ENCODE data around the gene IGFBP6. TPM values are rescaled to one million over a fixed set of nuclear protein-coding genes. Genes with fewer than 3 reads are reported as not detected.

IGFBP6 gene
- total and polyA plus RNA-seq, 9 of the 15 experiments (the other 6 are each of a cell fraction or from before 2014, with no cell fraction given) = 0.15 to 1.4 (median 0.54) TPM

DNA sequence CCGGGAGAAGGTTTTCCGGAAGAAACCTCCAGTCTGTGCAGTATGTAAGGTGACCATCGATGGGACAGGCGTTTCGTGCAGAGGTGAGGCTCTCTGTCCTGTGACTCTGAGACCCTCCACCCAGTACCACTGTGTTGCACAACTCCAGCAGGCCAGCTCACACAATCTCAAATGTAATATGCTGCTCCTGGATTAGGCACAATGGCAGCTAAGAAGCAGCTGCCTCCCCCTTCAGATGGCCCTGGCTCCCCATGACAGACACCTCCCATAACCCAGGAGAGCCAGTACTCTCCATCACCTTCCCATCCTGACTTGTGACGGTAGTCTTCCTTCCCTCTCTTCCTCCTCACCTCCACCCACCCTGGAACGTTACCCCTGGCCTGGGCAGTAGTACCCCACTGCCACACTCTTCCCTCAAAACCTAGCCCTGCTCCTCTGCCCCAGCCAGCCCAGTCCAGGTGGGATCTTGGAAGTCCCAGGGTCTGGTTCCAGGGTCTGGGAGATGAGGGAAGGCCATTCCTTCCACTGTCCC lies 45.5 kb upstream of the IGFBP6 start:
- BruUV-seq (replicated peaks) = TSS peak; percentile 22
- no peak overlapping the region for H3K4me2 ChIP-seq (ENCODE audit: insufficient read depth, low read length)
- no peak for FAIRE-seq
- in situ Hi-C loops (cut with MboI) (no loop called here), intact Hi-C loops (cut with micrococcal nuclease) (no loop called here)
- H3K9ac ChIP-seq (ENCODE audit: insufficient read depth in 1 of 2, low read depth in 2 of 2, low read length in 2 of 2) = peak overlapping the region in 1 of 2 experiments; percentile 60; a peak in 1 of 4 replicates
- H3K4me1 ChIP-seq (replicated peaks in 1 of 2; ENCODE audit: control insufficient read depth in 2 of 2, insufficient read depth in 2 of 2, low read length in 2 of 2) = peaks cover 44 to 84% of the 10 kb centered on the region in 2 experiments
- TF ChIP-seq WHSC1 (IDR thresholded peaks at IDR 0.05; ENCODE audit: low read length) (no peak), BDP1 (IDR thresholded peaks at IDR 0.05; ENCODE audit: insufficient read depth, insufficient read length) (no peak), ZNF41 (CRISPR knock-in tag; conservative IDR thresholded peaks at IDR 0.05) (no peak)
- TF ChIP-seq, protein P1, sequence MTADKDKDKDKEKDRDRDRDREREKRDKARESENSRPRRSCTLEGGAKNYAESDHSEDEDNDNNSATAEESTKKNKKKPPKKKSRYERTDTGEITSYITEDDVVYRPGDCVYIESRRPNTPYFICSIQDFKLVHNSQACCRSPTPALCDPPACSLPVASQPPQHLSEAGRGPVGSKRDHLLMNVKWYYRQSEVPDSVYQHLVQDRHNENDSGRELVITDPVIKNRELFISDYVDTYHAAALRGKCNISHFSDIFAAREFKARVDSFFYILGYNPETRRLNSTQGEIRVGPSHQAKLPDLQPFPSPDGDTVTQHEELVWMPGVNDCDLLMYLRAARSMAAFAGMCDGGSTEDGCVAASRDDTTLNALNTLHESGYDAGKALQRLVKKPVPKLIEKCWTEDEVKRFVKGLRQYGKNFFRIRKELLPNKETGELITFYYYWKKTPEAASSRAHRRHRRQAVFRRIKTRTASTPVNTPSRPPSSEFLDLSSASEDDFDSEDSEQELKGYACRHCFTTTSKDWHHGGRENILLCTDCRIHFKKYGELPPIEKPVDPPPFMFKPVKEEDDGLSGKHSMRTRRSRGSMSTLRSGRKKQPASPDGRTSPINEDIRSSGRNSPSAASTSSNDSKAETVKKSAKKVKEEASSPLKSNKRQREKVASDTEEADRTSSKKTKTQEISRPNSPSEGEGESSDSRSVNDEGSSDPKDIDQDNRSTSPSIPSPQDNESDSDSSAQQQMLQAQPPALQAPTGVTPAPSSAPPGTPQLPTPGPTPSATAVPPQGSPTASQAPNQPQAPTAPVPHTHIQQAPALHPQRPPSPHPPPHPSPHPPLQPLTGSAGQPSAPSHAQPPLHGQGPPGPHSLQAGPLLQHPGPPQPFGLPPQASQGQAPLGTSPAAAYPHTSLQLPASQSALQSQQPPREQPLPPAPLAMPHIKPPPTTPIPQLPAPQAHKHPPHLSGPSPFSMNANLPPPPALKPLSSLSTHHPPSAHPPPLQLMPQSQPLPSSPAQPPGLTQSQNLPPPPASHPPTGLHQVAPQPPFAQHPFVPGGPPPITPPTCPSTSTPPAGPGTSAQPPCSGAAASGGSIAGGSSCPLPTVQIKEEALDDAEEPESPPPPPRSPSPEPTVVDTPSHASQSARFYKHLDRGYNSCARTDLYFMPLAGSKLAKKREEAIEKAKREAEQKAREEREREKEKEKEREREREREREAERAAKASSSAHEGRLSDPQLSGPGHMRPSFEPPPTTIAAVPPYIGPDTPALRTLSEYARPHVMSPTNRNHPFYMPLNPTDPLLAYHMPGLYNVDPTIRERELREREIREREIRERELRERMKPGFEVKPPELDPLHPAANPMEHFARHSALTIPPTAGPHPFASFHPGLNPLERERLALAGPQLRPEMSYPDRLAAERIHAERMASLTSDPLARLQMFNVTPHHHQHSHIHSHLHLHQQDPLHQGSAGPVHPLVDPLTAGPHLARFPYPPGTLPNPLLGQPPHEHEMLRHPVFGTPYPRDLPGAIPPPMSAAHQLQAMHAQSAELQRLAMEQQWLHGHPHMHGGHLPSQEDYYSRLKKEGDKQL (CRISPR knock-in tag; IDR thresholded peaks at IDR 0.05; ENCODE audit: borderline replicate concordance) = no peak
- no peak overlapping the region for H3K27ac ChIP-seq (ENCODE audit: extremely low read depth, low read depth, low read length)
- no peaks in the 10 kb centered on the region for H3K9me1 ChIP-seq (ENCODE audit: control insufficient read depth, insufficient read depth, low read length)
- POLR2A ChIA-PET = interaction anchor here (0.6 kb wide), 1 partner anchor 1078 kb away, joined by 3 read pairs; no protein-coding TSS in a partner anchor
- H3K9me3 ChIP-seq (replicated peaks; ENCODE audit: control insufficient read depth, insufficient read depth, low read depth, low read length) = no peaks in the 10 kb centered on the region
- no peaks in the 10 kb centered on the region for H4K20me1 ChIP-seq (replicated peaks; ENCODE audit: control insufficient read depth, insufficient read depth, low read length)
- peaks cover 7% of the 10 kb centered on the region; the same call in 2 of the 3 replicates for H3K79me2 ChIP-seq (ENCODE audit: control insufficient read depth, insufficient read depth, low read length)
- no peak overlapping the region for H2AFZ ChIP-seq (ENCODE audit: low read depth, low read length)
- CTCF ChIA-PET (ENCODE audit: low intra/inter-chr PET ratio) = interaction anchor here (0.7 kb wide), 1 partner anchor 475 kb away, joined by 3 read pairs; no protein-coding TSS in a partner anchor
- H3K36me3 ChIP-seq (ENCODE audit: control insufficient read depth, insufficient read depth, low read length) = peaks cover 2% of the 10 kb centered on the region; the same call in 1 of the 3 replicates
- WGBS (ENCODE audit: insufficient coverage, low coverage, missing lambda C conversion rate) = 85% methylated on average over 7 of the region's 7 CpGs
- DNase-seq (ENCODE audit: extremely low read depth in 1 of 4, low spot score in 3 of 4) = no peak
- no peaks in the 10 kb centered on the region for H3K27me3 ChIP-seq (ENCODE audit: control insufficient read depth in 2 of 2, insufficient read depth in 2 of 2, low read length in 2 of 2)
- ATAC-seq = no peak
- no peak overlapping the region for H3K4me3 ChIP-seq
